Left renal cortex interstitium (tissue), 4 donors: ENCODE results near the gene LYPD4. TPM values are rescaled to one million over a fixed set of nuclear protein-coding genes. Genes with fewer than 3 reads are reported as not detected.

Experiments
- DNase-seq, 4 donors: peaks; one replicate each; pipeline ENCODE4 v3.0.0-alpha.2; 2013; ENCODE audit warnings: low read depth in 4 of 4, low spot score in 2 of 4, missing footprints in 1 of 4
- polyA plus RNA-seq, 4 donors: library from polyadenylated mRNA; unstranded; fragments of 120-200 nt; gene quantifications; one replicate each; pipeline ENCODE4 v1.2.1, GENCODE V29; 2013; ENCODE audit not compliant: insufficient read length in 4 of 4

The LYPD4 gene
- polyA plus RNA-seq, 4 donors = not detected

GRCh38 chr19:41853344-41853743 is 8.9 kb upstream of the LYPD4 start:
- no peak for DNase-seq

GRCh38 chr19:41851456-41851855 is 7.0 kb upstream of the LYPD4 start:
- no peak for DNase-seq

GRCh38 chr19:41850381-41850780 is 5.9 kb upstream of the LYPD4 start:
- no peak for DNase-seq

- DNase-seq = no peak
Measured at GRCh38 chr19:41849067-41849466, 4.6 kb upstream of the LYPD4 start.

- DNase-seq = no peak
Measured at GRCh38 chr19:41848666-41849065, 4.2 kb upstream of the LYPD4 start.

- DNase-seq = no peak
Measured at GRCh38 chr19:41847351-41848105, 3.0 kb upstream of the LYPD4 start.

- DNase-seq = no peak
Measured at GRCh38 chr19:41845051-41845590, 638 bp upstream of the LYPD4 start.

- no peak for DNase-seq
Measured at GRCh38 chr19:41845001-41845050, 343 bp upstream of the LYPD4 start, which contains the start of gene DMRTC2. DMRTC2 (plus strand) TSS chr19:41845042; CDS start chr19:41847429, 2,387 bp downstream.

- no peak for DNase-seq
Measured at GRCh38 chr19:41843371-41843770, 1.1 kb downstream of the LYPD4 start.

- DNase-seq = no peak
Measured at GRCh38 chr19:41839211-41839610, 5.3 kb downstream of the LYPD4 start.

- DNase-seq = no peak
Measured at GRCh38 chr19:41837981-41838708, 6.3 kb downstream of the LYPD4 start.

GRCh38 chr19:41821003-41821735 is 23.3 kb downstream of the LYPD4 start:
- peak in 1 of 4 donors; percentile 12 for DNase-seq

- DNase-seq = no peak
Measured at GRCh38 chr19:41816761-41817160, 27.7 kb downstream of the LYPD4 start.

GRCh38 chr19:41815301-41815700 is 29.2 kb downstream of the LYPD4 start:
- no peak for DNase-seq

GRCh38 chr19:41813911-41814310 is 30.6 kb downstream of the LYPD4 start:
- DNase-seq = no peak

- DNase-seq = no peak
Measured at GRCh38 chr19:41811981-41812380, 32.5 kb downstream of the LYPD4 start.

- no peak for DNase-seq
Measured at GRCh38 chr19:41811036-41811435, 33.4 kb downstream of the LYPD4 start.

GRCh38 chr19:41810301-41810700 is 34.2 kb downstream of the LYPD4 start:
- no peak for DNase-seq

GRCh38 chr19:41808663-41809566 is 35.6 kb downstream of the LYPD4 start:
- no peak for DNase-seq

- DNase-seq = no peak
Measured at GRCh38 chr19:41807176-41807575, 37.3 kb downstream of the LYPD4 start.

- DNase-seq = no peak
Measured at GRCh38 chr19:41804336-41804735, 40.1 kb downstream of the LYPD4 start.
